Bone marrow (tissue), 2 donors: ENCODE results near the gene DNAH2.
"Not testable (repeated sequence)": the region's sequence is repeated elsewhere in the genome, so short reads cannot be mapped to it uniquely, and the experiment has no call there.

Source experiments
- DNase-seq, 2 donors: peaks; one replicate each; lab custom pipeline; 2025; lab: John Stamatoyannopoulos, UW

The DNAH2 gene

GRCh38 chr17:7780736-7781135, 63.2 kb downstream of the DNAH2 start:
- no peak for DNase-seq

- no peak for DNase-seq
These were observed 63.9 kb downstream of the DNAH2 start for GRCh38 chr17:7781429-7781828.

- no peak for DNase-seq
These were observed 64.7 kb downstream of the DNAH2 start for GRCh38 chr17:7782240-7782639.

GRCh38 chr17:7786866-7787265, 69.3 kb downstream of the DNAH2 start:
- DNase-seq = no peak

- no peak for DNase-seq
These were observed 71.6 kb downstream of the DNAH2 start for GRCh38 chr17:7789131-7789530.

GRCh38 chr17:7790150-7790549, 72.6 kb downstream of the DNAH2 start:
- DNase-seq = no peak

- DNase-seq = no peak
These were observed 75.1 kb downstream of the DNAH2 start for GRCh38 chr17:7792611-7793010.

- no peak for DNase-seq
These were observed 76.6 kb downstream of the DNAH2 start for GRCh38 chr17:7794075-7794663.

- DNase-seq = no peak
These were observed 80.4 kb downstream of the DNAH2 start for GRCh38 chr17:7797976-7798375.

GRCh38 chr17:7798839-7799238, 81.3 kb downstream of the DNAH2 start:
- no peak for DNase-seq

- no peak for DNase-seq
These were observed 86.4 kb downstream of the DNAH2 start for GRCh38 chr17:7803981-7804380.

GRCh38 chr17:7806587-7806986, 89.0 kb downstream of the DNAH2 start:
- no peak for DNase-seq

GRCh38 chr17:7807206-7807605, 89.7 kb downstream of the DNAH2 start:
- no peak for DNase-seq

GRCh38 chr17:7809086-7809790, 91.7 kb downstream of the DNAH2 start:
- DNase-seq = no peak

GRCh38 chr17:7809791-7810343, 92.3 kb downstream of the DNAH2 start:
- not testable (repeated sequence) for DNase-seq

- DNase-seq = peak in 1 of 2 donors; percentile 14
These were observed 93.7 kb downstream of the DNAH2 start for GRCh38 chr17:7811251-7811650.

GRCh38 chr17:7814969-7815368, 97.4 kb downstream of the DNAH2 start:
- DNase-seq = no peak

- DNase-seq = no peak
These were observed 99.5 kb downstream of the DNAH2 start for GRCh38 chr17:7816926-7817642.

- no peak for DNase-seq
These were observed 100.1 kb downstream of the DNAH2 start for GRCh38 chr17:7817643-7817964.

- no peak for DNase-seq
These were observed 100.5 kb downstream of the DNAH2 start for GRCh38 chr17:7818026-7818425.

- DNase-seq = no peak
These were observed 101.5 kb downstream of the DNAH2 start for GRCh38 chr17:7818746-7819645.

- DNase-seq = no peak
These were observed 102.7 kb downstream of the DNAH2 start for GRCh38 chr17:7820231-7820630.
